NCI-H510A (cell line): ENCODE results near the gene CACNA2D2.

Experiments
- DNase-seq: peaks from one replicate; lab custom pipeline; 2025; lab: John Stamatoyannopoulos, UW

The CACNA2D2 gene

GRCh38 chr3:50425911-50426310, 77.5 kb downstream of the CACNA2D2 start:
- DNase-seq: no peak

GRCh38 chr3:50423543-50423942, 79.9 kb downstream of the CACNA2D2 start:
- peak; percentile 80 for DNase-seq

GRCh38 chr3:50422153-50422552, 81.3 kb downstream of the CACNA2D2 start:
- no peak for DNase-seq

- no peak for DNase-seq
These were observed 83.7 kb downstream of the CACNA2D2 start for GRCh38 chr3:50419595-50420370.

GRCh38 chr3:50418850-50419249, 84.6 kb downstream of the CACNA2D2 start:
- DNase-seq: no peak

GRCh38 chr3:50417637-50418033, 85.8 kb downstream of the CACNA2D2 start:
- DNase-seq: no peak

GRCh38 chr3:50416736-50417636, 86.4 kb downstream of the CACNA2D2 start:
- DNase-seq: no peak

- no peak for DNase-seq
These were observed 87.6 kb downstream of the CACNA2D2 start for GRCh38 chr3:50415816-50416215.

- no peak for DNase-seq
These were observed 88.4 kb downstream of the CACNA2D2 start for GRCh38 chr3:50415061-50415460.

- no peak for DNase-seq
These were observed 88.8 kb downstream of the CACNA2D2 start for GRCh38 chr3:50414616-50415015.

- DNase-seq: no peak
These were observed 91.1 kb downstream of the CACNA2D2 start for GRCh38 chr3:50412231-50412754.

GRCh38 chr3:50411229-50411628, 92.2 kb downstream of the CACNA2D2 start:
- DNase-seq: no peak

- no peak for DNase-seq
These were observed 92.8 kb downstream of the CACNA2D2 start for GRCh38 chr3:50410608-50411139.

GRCh38 chr3:50410185-50410584, 93.2 kb downstream of the CACNA2D2 start:
- DNase-seq: no peak

- no peak for DNase-seq
These were observed 94.9 kb downstream of the CACNA2D2 start for GRCh38 chr3:50408443-50408944.

GRCh38 chr3:50406487-50406886, 96.9 kb downstream of the CACNA2D2 start:
- DNase-seq: no peak

GRCh38 chr3:50405249-50405648, 98.2 kb downstream of the CACNA2D2 start:
- DNase-seq: no peak

- DNase-seq: no peak
These were observed 101.3 kb downstream of the CACNA2D2 start for GRCh38 chr3:50401978-50402595.

GRCh38 chr3:50396502-50396901, 106.9 kb downstream of the CACNA2D2 start:
- DNase-seq: no peak

GRCh38 chr3:50395070-50395860, 108.2 kb downstream of the CACNA2D2 start:
- no peak for DNase-seq

- no peak for DNase-seq
These were observed 110.4 kb downstream of the CACNA2D2 start for GRCh38 chr3:50393061-50393460.
